Loucy (cell line): ENCODE measurements around the gene WSCD1.

Experiments
- H2AFZ ChIP-seq: fragments of 200-600 bp; sonication (generic); 2 replicates; pipeline ENCODE4 v1.6.0; 2016; ENCODE audit warnings: antibody characterized with exemption, mild to moderate bottlenecking, low read length, moderate library complexity
- H3F3A ChIP-seq: fragments of 200-600 bp; 2 replicates; pipeline ENCODE4 v1.6.0; 2016; ENCODE audit warnings: antibody characterized with exemption, low read depth, mild to moderate bottlenecking
- H3K27me3 ChIP-seq: fragments of 200-600 bp; sonication (generic); 2 replicates; pipeline ENCODE4 v1.6.1; 2014; ENCODE audit warnings: low read length, mild to moderate bottlenecking; ENCODE audit not compliant: insufficient read depth, poor library complexity, severe bottlenecking
- H3K36me3 ChIP-seq: fragments of 200-600 bp; sonication (generic); 2 replicates; pipeline ENCODE4 v1.6.1; 2016; ENCODE audit warnings: low read length; ENCODE audit not compliant: insufficient read depth
- H3K4me1 ChIP-seq: fragments of 200-600 bp; sonication (generic); 2 replicates; pipeline ENCODE4 v1.5.1; 2014; ENCODE audit warnings: low read length, mild to moderate bottlenecking; ENCODE audit not compliant: insufficient read depth, poor library complexity, severe bottlenecking
- H3K4me2 ChIP-seq: fragments of 200-600 bp; sonication (generic); 2 replicates; pipeline ENCODE4 v1.6.0; 2014; ENCODE audit warnings: antibody characterized with exemption, low read length, low read depth, mild to moderate bottlenecking; ENCODE audit not compliant: poor library complexity, severe bottlenecking
- H3K4me3 ChIP-seq: fragments of 200-600 bp; sonication (generic); 2 replicates; pipeline ENCODE4 v1.5.1; 2014; ENCODE audit warnings: low read length, mild to moderate bottlenecking, mixed read lengths; ENCODE audit not compliant: poor library complexity, severe bottlenecking
- H3K79me2 ChIP-seq: fragments of 200-600 bp; sonication (generic); 2 replicates; pipeline ENCODE4 v1.6.1; 2014; ENCODE audit warnings: low read length; ENCODE audit not compliant: insufficient read depth
- H3K9ac ChIP-seq: fragments of 200-600 bp; sonication (generic); 2 replicates; pipeline ENCODE4 v1.6.0; 2014; ENCODE audit warnings: mild to moderate bottlenecking, low read depth, low read length, moderate library complexity; ENCODE audit not compliant: poor library complexity, severe bottlenecking
- H3K9me2 ChIP-seq: fragments of 200-600 bp; sonication (generic); replicated peaks from 2 replicates; pipeline ENCODE4 v1.6.1; 2016; ENCODE audit warnings: low read depth, low read length, mixed read lengths
- H3K9me3 ChIP-seq: fragments of 200-600 bp; sonication (generic); 2 replicates; pipeline ENCODE4 v1.6.1; 2014; ENCODE audit warnings: mild to moderate bottlenecking, antibody characterized with exemption, low read length, low read depth; ENCODE audit not compliant: insufficient read depth
- H4K20me1 ChIP-seq: fragments of 200-600 bp; sonication (generic); 2 replicates; pipeline ENCODE4 v1.6.0; 2014; ENCODE audit warnings: antibody characterized with exemption, low read length, mild to moderate bottlenecking; ENCODE audit not compliant: insufficient read depth, poor library complexity, severe bottlenecking
- EZH2phosphoT487 ChIP-seq: fragments of 200-600 bp; IDR thresholded peaks from 2 replicates; pipeline ENCODE4 v1.6.1; 2018; ENCODE audit warnings: antibody characterized with exemption, mild to moderate bottlenecking, moderate library complexity, borderline replicate concordance
- TF ChIP-seq, protein P1 (sequence below): fragments of 200-600 bp; sonication (generic); conservative IDR thresholded peaks from 2 replicates; pipeline ENCODE4 v1.5.1; 2014; ENCODE audit warnings: mild to moderate bottlenecking, antibody characterized with exemption, low read length

The WSCD1 gene

DNA sequence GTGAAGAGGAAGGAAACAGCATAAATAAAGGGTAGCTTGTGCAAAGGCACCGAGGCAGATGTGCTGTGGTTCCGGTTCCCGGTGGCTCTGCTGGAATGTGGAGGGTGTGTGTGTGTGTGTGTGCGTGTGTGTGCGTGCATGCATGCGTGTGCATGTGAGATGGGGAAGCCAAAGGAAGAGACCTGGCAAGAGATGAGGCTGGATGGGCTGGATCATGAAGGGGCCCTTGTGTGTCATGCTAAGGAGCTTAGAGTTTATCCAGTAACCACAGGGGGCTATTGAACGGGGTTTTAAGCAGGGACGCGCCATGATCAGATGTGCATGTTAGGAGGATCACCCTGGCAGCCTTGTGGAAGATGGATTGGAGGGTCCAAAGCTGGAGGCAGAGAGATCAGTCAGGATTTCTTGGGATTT lies 8.3 kb downstream of the WSCD1 start:
- Histone ChIP-seq H3K4me2 (no peak overlapping the region), H3K9me3 (peaks cover 5% of the 10 kb centered on the region; the same call in 1 of the 2 replicates), H3K27me3 (no peaks in the 10 kb centered on the region), H3K36me3 (no peaks in the 10 kb centered on the region), H2AFZ (no peak overlapping the region), H4K20me1 (no peaks in the 10 kb centered on the region), H3K9ac (no peak overlapping the region), H3K79me2 (no peaks in the 10 kb centered on the region), H3F3A (no peaks in the 10 kb centered on the region), H3K9me2 (no peaks in the 10 kb centered on the region), H3K4me3 (no peak overlapping the region), H3K4me1 (no peaks in the 10 kb centered on the region)
- TF ChIP-seq, protein P1, sequence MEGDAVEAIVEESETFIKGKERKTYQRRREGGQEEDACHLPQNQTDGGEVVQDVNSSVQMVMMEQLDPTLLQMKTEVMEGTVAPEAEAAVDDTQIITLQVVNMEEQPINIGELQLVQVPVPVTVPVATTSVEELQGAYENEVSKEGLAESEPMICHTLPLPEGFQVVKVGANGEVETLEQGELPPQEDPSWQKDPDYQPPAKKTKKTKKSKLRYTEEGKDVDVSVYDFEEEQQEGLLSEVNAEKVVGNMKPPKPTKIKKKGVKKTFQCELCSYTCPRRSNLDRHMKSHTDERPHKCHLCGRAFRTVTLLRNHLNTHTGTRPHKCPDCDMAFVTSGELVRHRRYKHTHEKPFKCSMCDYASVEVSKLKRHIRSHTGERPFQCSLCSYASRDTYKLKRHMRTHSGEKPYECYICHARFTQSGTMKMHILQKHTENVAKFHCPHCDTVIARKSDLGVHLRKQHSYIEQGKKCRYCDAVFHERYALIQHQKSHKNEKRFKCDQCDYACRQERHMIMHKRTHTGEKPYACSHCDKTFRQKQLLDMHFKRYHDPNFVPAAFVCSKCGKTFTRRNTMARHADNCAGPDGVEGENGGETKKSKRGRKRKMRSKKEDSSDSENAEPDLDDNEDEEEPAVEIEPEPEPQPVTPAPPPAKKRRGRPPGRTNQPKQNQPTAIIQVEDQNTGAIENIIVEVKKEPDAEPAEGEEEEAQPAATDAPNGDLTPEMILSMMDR = no peak
- no peak for TF ChIP-seq EZH2phosphoT487

DNA sequence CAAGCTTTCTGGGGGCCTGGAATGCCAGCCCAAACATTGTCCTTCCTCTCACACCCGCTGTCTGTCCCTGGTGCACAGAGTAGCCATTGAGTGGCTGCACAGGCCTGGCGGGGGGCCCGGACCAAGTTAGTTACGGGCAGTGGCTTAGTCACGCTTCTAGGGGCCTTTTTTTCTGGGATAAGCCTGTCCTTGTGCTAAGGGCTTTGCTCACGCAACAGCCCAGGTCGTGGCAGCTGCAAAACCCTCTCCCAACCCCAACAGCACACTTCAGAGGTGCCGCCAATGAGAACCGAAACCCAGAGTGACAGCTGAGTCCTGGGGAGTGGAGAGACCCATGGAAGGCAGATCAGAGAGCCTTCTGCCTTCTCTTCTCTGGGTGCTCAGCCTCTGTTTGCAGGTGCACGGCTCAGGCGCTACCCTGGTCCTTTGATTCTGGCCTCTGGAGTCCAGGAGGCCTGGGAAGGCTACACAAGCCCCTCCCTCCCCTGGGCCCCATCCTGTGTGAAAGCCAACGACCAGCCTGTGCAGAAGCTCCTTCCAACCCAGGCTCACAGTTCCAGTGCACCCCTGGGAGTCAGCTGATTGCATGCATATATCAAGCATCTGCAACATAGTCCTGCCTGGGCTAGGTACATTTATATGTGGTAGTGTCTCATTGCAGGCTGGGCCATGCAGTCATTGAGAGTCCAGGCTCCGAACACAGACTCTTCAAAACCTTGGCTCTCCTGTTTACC lies 9.1 kb downstream of the WSCD1 start:
- Histone ChIP-seq H3K36me3 (no peaks in the 10 kb centered on the region), H2AFZ (no peak overlapping the region), H3K4me2 (no peak overlapping the region), H3K4me3 (no peak overlapping the region), H3K9me2 (no peaks in the 10 kb centered on the region), H4K20me1 (no peaks in the 10 kb centered on the region), H3F3A (no peaks in the 10 kb centered on the region), H3K4me1 (no peaks in the 10 kb centered on the region), H3K79me2 (no peaks in the 10 kb centered on the region), H3K9me3 (peaks cover 5% of the 10 kb centered on the region; the same call in 1 of the 2 replicates), H3K27me3 (no peaks in the 10 kb centered on the region), H3K9ac (no peak overlapping the region)
- TF ChIP-seq, protein P1 = no peak
- TF ChIP-seq EZH2phosphoT487 = no peak

DNA sequence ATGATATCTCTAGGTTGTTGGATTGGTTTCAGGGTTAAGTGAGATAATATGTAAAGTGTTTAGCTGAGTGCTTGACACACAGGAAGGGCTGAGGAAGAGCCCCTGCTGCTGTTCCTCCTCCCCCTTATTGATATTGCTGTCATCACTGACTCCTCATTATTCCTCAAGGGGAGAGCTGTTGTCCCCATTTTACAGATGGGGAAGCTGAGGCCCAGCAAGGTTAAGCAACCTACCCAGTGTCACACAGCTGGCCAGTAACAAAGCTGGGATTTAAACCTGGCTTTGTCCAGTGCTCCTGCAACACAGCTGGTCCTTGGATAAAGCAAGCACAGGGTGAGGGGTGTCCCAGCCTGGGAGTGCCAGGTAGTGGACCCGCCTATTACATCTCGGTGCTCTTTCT lies 9.8 kb downstream of the WSCD1 start:
- Histone ChIP-seq H2AFZ (no peak overlapping the region), H3K4me2 (no peak overlapping the region), H3K9me2 (no peaks in the 10 kb centered on the region), H3K36me3 (no peaks in the 10 kb centered on the region), H3F3A (no peaks in the 10 kb centered on the region), H3K9ac (no peak overlapping the region), H3K27me3 (no peaks in the 10 kb centered on the region), H3K4me1 (no peaks in the 10 kb centered on the region), H3K79me2 (no peaks in the 10 kb centered on the region), H3K9me3 (peaks cover 5% of the 10 kb centered on the region; the same call in 1 of the 2 replicates), H4K20me1 (no peaks in the 10 kb centered on the region), H3K4me3 (no peak overlapping the region)
- no peak for TF ChIP-seq EZH2phosphoT487
- TF ChIP-seq, protein P1 = no peak
